GM19455 (cell line): ENCODE measurements around the gene MAP3K5.
"Not testable (repeated sequence)": the region's sequence is repeated elsewhere in the genome, so short reads cannot be mapped to it uniquely, and the experiment has no call there.

Experiments used
- ATAC-seq: cut with Tn5 transposase; IDR thresholded peaks from one replicate; pipeline ENCODE4 v1.9.1; 2021; ENCODE audit not compliant: unreplicated experiment

Gene MAP3K5, protein sequence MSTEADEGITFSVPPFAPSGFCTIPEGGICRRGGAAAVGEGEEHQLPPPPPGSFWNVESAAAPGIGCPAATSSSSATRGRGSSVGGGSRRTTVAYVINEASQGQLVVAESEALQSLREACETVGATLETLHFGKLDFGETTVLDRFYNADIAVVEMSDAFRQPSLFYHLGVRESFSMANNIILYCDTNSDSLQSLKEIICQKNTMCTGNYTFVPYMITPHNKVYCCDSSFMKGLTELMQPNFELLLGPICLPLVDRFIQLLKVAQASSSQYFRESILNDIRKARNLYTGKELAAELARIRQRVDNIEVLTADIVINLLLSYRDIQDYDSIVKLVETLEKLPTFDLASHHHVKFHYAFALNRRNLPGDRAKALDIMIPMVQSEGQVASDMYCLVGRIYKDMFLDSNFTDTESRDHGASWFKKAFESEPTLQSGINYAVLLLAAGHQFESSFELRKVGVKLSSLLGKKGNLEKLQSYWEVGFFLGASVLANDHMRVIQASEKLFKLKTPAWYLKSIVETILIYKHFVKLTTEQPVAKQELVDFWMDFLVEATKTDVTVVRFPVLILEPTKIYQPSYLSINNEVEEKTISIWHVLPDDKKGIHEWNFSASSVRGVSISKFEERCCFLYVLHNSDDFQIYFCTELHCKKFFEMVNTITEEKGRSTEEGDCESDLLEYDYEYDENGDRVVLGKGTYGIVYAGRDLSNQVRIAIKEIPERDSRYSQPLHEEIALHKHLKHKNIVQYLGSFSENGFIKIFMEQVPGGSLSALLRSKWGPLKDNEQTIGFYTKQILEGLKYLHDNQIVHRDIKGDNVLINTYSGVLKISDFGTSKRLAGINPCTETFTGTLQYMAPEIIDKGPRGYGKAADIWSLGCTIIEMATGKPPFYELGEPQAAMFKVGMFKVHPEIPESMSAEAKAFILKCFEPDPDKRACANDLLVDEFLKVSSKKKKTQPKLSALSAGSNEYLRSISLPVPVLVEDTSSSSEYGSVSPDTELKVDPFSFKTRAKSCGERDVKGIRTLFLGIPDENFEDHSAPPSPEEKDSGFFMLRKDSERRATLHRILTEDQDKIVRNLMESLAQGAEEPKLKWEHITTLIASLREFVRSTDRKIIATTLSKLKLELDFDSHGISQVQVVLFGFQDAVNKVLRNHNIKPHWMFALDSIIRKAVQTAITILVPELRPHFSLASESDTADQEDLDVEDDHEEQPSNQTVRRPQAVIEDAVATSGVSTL (N-terminal part only)

DNA sequence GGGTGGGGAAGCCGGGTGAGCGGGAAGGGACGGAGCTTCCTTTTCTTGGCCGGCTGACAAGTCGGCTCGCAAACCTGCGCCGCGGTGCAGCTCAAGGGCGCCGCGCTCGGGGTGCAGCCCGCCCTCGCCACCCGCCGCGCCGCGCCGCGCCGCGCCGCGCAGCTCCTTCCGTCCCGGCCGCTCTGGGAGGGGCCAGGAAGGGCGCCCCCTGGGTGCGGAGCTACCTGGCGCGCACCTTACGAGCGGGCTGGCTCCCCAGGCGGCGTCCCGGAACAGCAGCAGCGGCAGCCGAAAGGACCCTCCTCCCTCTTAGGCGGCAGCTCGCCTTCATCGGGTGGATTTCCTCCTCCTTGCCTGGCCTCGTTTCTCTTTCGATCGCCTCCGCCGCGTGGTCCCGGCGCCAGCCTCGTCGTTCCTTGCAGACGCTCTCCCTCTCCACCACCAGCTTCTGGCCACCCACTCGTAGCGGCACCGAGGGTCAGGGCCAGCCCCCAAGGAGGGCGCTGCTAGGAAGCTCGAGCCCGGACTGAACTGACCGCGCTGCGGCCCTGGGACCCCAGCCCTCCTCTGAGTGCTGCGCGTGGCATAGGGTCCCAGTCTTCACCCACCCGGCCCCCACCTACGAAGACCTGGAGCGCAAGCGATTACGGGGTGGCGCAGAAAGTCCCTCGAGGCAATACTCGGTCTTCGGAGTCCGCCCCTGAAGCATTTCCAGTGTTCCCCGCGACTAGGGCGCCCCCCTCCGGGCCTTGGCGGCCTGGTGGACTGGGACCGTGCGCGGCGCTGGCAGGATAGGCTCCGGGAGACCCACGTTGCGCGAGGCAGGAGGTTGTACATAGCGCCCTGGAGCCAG, at the start of gene MAP3K5:
TSS of gene MAP3K5 (minus strand) at position 68 of the 853 bp plus-strand sequence. CDS start 320 bp downstream, outside the sequence.
- peak; percentile 68 for ATAC-seq

DNA sequence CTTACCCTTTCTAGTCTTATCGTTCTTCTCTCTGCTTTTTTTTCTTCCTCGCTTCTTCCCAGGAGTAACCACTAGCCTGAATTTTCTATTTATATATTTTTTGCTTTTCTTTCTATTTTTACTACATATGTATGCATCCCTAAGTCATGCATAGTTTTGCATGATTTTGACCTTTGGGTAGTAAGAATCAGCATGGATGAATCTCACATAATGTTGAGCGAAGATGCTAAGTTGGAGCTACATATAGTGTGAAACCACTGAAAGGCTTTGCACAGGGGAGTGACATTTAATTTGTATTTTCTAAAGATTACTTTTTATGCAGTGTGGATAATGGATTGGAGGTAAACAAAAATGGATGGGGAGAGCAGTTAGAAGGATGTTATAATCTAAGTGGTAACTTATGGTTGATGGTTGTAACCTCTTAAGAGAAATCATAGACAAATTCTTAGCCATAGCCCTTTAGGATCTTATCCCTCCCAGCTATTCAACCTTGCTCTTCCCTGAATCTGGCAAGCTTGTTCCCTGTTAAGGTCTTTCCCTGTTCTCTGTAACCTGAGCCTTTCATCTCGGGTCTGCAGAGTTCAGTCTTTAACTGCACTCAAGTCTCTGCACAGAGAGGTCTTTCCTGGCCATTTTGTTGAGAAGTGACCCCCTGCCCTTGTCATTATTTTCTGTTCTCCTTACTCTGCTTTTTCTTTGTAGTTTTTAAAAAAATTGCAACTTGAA, 48.2 kb upstream of the MAP3K5 start:
- ATAC-seq = no peak

DNA sequence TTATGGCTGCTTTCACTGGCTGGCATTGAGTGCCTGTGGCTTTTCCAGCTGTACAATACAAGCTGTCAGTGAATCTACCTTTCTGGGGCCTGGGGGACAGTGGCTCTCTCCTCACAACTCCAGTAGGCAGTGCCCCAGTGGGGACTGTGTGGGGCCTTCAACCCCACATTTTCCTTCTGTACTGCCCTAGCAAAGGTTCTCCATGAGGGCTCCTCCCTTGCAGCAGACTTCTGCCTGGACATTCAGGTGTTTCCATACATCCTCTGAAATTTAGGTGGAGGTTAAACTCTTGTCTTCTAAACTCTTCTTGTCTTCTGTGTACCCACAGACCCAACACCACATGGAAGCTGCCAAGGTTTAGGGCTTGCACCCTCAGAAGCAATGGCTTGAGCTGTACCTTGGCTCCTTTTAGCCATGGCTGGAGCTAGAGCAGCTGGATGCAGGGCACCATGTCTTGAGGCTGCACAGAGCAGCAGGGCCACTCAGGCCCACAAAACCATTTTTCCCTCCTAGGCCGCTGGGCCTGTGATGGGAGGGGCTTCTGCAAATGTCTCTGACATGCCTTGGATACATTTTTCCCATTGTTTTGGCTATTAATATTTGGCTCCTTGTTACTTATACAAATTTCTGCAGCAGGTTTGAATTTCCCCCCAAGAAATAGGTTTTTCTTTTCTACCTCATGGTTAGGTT, 39.7 kb upstream of the MAP3K5 start:
- ATAC-seq = no peak

DNA sequence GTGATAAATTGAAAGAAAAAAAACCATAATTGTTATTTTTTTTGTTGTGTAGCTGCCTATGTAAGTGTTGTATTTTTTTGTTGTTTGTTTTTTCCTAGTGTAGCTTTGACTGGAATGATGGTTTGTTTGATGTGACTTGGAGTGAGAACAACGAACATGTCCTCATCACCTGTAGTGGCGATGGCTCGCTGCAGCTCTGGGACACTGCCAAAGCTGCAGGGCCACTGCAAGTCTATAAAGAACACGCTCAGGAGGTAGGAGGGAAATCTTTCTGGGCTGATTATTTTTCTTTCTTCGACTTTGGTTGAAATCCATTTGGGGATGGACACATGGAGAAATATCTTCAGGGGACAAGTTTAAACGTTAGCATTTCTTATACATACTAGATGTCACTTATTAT, 33.9 kb upstream of the MAP3K5 start:
- no peak for ATAC-seq

- no peak for ATAC-seq
These were observed 30.9 kb upstream of the MAP3K5 start for GRCh38 chr6:136823128-136823660.

GRCh38 chr6:136822376-136823127, 30.3 kb upstream of the MAP3K5 start, which contains the start of gene PEX7:
Gene PEX7 (plus strand): TSS chr6:136822592. CDS start chr6:136822666, 74 bp downstream.
- ATAC-seq = peak; percentile 99

DNA sequence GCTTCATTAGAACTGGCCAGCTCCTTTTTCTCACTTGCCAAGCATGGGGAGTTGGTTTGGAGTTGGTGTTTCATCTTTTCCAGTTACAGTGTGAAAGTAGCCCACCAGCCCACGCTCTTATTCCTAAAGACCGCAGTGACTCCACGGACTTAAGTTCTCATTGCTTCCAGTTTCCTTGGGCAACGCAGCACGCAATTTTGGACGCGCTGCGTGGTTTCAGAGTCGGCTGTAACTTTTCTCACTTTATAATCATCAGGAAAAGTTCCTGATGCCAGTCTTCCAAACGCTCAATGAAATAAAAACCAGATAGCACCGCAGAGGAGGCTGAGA, 29.7 kb upstream of the MAP3K5 start:
- ATAC-seq = peak; percentile 5

- ATAC-seq = no peak
These were observed 28.3 kb upstream of the MAP3K5 start for GRCh38 chr6:136820561-136820960.

DNA sequence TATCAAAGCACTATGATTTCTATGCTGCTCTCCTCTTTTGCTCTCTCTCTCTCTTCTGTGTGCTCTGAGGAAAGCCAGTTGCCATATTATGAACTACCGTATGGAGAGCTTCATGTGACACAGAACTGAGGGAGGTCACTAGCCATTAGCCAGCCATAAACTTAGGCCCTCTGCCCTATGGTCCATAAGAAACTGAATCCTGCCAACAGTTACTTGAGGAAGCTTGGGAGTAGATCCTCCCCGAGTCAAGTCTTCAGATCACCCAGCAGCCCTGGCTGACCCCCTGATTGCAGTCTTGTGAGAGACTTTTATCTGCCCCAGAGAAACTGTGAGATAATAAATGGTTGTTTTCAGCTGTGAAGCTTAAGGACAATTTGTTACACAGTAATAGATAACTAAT, 24.4 kb upstream of the MAP3K5 start:
- ATAC-seq = no peak

- not testable (repeated sequence) for ATAC-seq
These were observed 23.3 kb upstream of the MAP3K5 start for GRCh38 chr6:136815608-136816007.

- no peak for ATAC-seq
These were observed 19.9 kb upstream of the MAP3K5 start for GRCh38 chr6:136812174-136812573.

DNA sequence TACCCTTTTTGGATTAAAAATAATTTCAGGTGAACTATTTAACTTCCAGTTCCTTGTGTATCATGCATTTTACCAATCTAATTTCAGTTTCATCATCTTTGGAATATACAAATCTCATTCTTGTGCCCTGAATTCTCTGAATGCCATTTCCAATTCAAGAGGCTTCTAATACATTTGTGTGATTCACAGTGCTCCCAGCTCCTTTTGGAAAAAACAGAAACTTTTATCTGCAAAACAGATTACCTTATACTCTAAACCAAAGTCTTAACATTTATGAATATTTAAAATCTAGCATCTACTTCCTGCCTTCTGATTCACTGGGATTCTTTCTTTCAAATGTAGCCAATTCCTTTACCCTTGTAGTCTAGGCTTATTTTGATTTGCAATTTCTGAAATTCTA, 19.0 kb upstream of the MAP3K5 start:
- ATAC-seq = no peak

- ATAC-seq = no peak
These were observed 17.0 kb upstream of the MAP3K5 start for GRCh38 chr6:136809091-136809860.

GRCh38 chr6:136803608-136804007, 11.3 kb upstream of the MAP3K5 start:
- ATAC-seq = no peak

GRCh38 chr6:136801581-136801980, 9.3 kb upstream of the MAP3K5 start:
- no peak for ATAC-seq

DNA sequence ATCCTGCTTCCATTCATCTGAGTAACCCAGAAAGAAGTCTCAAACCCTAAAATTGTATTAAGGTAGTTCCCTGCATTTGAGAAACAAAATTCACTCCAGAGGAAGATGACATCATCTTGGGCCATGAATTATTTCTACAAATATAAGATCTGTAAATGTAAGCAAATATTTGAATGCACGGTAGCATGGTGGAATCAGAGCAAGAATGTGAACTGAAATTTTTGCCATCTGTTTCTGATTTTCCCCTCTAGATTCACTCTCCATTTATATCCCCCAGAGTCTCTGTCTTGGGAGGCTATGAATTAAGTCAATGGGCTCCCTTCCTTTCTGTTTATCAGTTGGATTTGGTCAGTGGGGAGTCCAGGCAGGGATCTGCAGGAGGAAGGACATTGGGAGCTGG, 5.8 kb upstream of the MAP3K5 start:
- no peak for ATAC-seq

- no peak for ATAC-seq
These were observed 3.7 kb upstream of the MAP3K5 start for GRCh38 chr6:136795996-136796395.
